ENCODE data around the gene PIEZO1. TPM values are rescaled to one million over a fixed set of nuclear protein-coding genes. Genes with fewer than 3 reads are reported as not detected.

Gene PIEZO1
- total RNA-seq, 1 donor from 2014 or later, result 238 TPM

DNA sequence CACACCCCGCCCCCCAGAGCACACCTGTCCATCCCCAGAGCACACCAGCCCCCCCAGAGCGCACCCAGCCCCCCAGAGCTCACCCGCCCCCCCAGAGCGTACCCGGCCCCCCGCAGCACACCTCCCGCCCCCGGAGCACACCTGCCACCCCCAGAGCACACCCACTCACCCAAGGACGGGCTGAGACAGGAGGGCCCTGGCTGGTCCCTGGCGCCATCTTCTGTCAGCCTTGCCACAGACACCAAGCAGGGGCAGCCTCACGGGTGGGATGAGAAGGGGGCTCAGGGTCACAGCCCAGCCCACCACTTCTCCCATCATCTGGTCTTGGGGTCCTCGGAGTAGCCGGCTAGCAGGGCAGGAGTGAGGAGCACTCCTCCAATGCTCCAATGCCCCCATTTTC lies 31.8 kb downstream of the PIEZO1 start:
- no peak for DNase-seq (ENCODE audit: low read depth in 2 of 2)

- no peak for DNase-seq (ENCODE audit: low read depth in 2 of 2)
These were observed 32.5 kb downstream of the PIEZO1 start for GRCh38 chr16:88752386-88753002.

DNA sequence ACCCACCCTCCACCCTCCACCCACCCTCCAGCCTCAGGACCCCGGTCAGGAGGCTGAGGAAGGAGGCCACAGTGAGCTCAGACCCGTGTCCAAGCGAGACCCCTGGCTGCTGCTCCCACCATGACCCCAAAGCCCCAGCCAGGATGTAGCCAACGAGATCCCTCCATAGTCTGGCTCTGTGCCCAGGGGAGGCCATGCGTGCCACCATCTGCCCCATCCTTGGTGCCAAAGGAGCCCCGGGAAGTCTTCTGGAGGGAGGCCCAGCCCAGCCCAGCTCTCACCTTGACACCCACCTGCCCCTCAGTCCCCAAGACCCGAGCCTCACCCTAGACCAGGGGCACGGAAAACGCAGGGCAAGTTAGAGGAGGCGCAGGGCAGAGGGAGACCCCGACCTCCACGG lies 34.2 kb downstream of the PIEZO1 start:
- DNase-seq (ENCODE audit: low read depth in 2 of 2), result no peak

- DNase-seq (ENCODE audit: low read depth in 2 of 2), result no peak
These were observed 35.7 kb downstream of the PIEZO1 start for GRCh38 chr16:88749358-88749757.

DNA sequence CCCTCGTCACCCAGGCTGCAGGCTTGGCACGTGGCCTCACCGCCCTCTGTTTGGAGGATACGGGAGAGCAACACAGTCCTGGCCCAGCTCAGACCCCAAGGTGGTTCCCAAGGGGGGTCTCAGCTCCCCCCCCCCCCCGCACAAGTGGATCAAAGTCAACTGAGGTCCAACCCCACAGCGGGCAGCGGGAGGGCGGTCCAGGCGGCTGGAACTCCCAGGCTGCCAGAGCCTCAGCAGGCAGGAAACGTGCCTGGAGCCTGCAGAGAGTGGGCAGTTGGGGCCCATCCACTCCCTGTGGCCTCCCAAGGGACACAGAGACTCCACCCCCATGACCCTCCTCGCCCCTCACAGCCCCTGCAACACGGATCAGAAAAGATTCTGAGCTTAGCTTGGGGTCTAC lies 36.7 kb downstream of the PIEZO1 start:
- DNase-seq (ENCODE audit: low read depth in 2 of 2), result no peak

DNA sequence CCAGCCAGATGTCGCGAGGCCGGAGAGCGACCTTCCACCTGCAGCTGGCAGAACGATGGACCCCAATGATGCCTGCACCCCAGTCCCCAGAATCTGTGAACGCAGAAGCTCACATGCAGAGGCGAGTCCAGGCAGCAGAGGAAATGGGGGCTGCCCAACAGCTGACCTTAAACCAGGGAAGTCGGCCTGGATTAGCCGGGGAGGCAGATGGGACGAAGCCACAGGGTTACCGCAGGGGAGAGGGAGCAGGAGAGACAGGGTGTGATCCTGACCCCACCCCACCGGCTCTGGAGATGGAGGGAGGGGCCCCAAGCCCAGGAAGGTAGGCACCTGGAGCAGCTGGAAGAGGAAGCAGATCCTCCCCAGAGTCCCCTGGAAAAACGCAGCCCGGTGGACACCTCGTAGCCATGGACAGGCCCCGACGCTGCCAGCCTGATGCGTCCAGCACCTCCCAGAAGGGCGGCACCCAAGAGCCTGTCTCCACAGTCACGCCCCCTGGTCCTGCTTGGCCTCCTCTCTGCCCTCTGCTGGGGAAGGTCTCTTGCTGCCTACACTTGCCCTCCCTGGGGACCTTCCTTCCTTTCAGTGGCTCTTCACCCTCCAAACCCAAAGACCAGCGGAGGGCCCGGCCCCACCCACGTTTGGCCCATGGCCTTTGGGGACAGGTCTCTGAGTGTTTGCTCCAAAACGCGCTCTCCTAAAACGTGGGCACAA lies 37.3 kb downstream of the PIEZO1 start:
- no peak for DNase-seq (ENCODE audit: low read depth in 2 of 2)

GRCh38 chr16:88746506-88746905 lies 38.5 kb downstream of the PIEZO1 start:
- DNase-seq (ENCODE audit: low read depth in 2 of 2), result no peak

- DNase-seq (ENCODE audit: low read depth in 2 of 2), result no peak
These were observed 40.2 kb downstream of the PIEZO1 start for GRCh38 chr16:88744577-88745521.

- peak; percentile 61 to 77 for DNase-seq (ENCODE audit: low read depth in 2 of 2)
These were observed 41.1 kb downstream of the PIEZO1 start for GRCh38 chr16:88743693-88744576.

DNA sequence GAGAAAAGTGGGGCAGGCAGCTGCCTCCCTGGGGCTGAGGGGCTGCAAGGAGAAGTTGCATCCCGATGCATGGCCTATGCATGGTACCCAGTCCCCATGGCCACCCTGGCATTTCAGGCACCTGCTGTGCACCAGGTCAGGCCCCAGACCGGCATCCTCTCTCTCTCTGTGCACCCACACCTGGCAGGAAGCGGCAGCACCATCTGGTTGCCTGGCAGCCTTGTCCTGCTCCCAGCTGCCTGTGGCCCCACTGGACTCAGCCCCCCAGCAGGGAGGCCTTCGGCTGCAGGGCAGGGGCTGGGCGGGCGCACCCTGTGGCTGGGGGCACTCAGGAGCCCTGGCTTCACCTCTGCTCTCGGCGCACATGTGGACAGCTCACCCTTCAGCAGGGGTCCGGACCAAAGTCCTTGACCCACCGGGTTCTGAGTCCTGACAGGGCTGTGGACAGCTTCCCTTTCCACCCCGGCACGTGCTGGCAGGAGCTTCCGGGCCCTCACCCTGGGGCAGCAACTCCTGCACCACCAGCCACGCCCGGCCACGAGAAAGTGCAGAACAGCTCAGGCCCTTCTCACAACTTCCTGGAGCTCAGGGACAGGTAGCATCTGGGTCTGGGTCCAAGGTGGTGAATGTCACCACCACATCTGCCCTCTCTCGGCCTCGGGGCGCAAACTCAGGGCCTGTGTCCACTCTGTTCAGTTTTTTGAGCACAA lies 42.0 kb downstream of the PIEZO1 start:
- no peak for DNase-seq (ENCODE audit: low read depth in 2 of 2)

DNA sequence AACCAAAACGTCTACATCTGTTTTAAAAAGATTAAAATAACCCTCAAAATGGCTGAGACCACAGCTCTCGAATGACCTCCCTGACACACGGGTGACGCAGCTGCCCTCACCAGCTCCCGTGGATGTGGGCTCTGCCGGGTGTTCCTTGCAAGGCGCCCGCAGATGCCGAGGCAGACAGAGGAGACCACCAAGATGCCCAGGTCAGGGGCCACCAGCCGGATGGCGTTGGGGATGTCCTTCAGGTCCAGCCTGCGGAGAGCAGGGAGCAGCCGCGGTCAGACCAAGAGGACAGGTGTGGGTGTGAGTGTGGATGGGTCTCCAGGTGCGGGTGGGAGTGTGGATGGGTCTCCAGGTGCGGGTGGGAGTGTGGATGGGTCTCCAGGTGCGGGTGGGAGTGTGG lies 43.7 kb downstream of the PIEZO1 start:
- DNase-seq (ENCODE audit: low read depth in 2 of 2), result no peak

DNA sequence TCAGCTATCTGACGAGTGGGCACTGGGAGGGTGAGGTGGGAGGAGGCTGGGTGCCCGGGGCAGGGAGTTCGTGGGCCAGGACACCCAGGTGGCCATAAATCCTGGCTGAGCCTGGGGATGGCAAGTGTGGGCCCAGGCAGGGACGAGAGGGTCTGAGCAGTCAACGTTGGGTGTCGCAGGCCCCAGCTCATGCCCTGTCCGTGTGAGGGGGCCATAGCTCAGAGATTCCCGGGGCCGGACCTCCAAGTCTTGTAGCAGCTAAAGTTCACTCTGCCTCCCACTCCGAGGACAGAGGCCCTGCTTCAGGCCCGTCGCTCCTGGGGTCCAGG lies 44.3 kb downstream of the PIEZO1 start:
- no peak for DNase-seq (ENCODE audit: low read depth in 2 of 2)

- no peak for DNase-seq (ENCODE audit: low read depth in 2 of 2)
These were observed 44.9 kb downstream of the PIEZO1 start for GRCh38 chr16:88739977-88740726.

DNA sequence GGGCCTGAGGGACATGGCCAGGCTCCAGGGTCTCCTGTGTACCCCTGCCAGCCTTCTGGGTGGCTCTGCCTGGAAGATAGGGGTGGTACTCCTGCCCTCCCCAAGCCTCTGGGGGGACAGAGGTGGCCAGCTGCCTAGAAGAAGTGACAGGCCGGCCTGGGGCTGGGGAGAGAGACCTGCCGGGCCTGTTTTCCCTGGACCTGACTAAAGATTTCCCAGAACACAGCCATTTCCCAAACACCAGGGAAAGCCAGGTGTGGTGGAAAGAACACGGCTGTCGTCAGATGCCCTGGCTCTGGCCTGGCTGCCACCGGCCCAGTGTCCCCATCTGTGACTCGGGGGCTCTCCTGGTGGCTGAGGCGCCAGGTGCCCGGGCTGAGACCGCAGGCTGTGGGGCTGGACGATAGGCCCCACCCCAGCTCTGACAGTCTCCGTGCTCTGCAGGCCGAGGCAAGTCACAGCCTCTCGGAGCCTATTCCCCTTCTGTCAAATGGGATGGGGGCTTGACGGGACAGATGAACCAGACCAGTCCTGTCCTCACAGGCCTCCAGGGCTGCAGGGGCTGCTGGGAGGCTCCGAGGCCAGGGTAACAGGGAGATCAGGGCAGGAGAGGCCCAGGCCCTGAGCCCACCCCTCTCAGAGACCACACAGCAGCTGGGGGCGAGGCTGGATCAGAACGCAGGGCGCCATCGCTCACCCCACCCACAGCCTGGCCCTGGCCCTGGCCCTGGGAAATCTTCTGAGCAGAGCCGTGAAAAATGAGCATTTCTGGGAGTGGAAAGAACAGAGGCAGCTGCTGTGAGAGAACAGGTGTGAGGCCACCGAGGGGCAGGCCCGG lies 45.7 kb downstream of the PIEZO1 start:
- DNase-seq (ENCODE audit: low read depth in 2 of 2), result no peak

DNA sequence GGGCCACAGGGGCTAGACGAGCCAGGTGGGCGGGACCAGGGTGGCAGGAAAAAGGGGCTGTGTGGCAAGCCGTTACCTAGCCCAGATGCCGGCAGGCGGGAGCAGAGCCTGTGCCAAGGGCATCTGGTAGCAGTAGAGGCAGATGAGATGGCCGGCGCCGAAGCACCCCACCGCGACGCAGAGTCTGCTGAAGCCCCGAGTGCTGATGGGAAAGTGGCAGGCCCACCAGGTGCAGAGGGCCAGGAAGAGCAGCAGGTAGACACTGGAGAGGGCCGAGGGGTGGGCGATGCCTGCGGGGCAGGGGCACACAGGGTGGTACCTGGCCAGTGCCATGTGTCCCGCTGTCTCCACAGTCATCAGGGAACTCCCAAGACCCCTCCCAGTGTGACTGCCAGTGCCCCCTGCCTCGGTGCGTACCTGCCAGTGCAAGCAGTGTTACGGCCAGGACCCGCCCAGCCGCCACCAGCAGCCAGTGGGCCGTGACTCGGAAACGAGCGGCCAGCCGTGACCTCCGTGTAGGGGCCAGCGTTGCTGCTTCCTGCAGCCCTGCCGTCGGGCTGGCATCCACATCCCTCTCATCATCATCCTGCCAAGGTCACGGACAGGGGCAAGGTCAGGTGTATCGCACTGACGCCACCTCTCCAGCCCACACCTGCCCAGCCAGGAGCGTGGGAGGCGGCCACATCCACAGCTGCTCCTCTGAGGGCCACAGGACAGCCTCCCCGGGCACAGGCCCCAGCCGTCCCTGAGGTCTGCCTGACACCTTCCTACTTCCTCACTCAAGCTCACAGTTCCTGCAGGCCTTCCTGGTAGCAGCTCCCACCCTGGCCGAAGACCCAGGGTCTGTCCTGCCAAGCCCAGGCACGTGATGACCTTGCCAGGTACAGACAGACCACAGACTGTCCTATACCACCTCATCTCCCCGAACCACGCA lies 46.6 kb downstream of the PIEZO1 start:
- peak in 1 of 2 donors; percentile 40 for DNase-seq (ENCODE audit: low read depth in 2 of 2)

- DNase-seq (ENCODE audit: low read depth in 2 of 2), result peak; percentile 50 to 59
These were observed 47.5 kb downstream of the PIEZO1 start for GRCh38 chr16:88737298-88738150.

DNA sequence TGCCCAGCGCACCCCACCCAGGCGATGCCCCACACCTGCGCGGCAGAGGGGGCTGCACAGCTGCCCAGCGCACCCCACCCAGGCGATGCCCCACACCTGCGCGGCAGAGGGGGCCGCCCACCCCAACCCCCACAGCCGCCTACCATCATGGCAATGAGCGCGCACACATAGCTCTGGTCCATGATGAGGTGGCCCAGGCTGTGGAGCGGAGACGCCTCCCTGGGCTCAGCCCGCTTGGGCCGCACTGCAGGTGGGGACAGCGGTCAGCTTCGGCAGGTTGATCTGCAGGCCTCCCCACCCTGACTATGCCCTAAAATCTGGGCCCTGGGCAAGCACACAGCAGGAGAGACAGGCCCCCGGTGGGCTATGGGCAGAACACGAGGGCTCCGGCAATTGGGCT lies 48.5 kb downstream of the PIEZO1 start:
- no peak for DNase-seq (ENCODE audit: low read depth in 2 of 2)

Data from dermis microvascular lymphatic vessel endothelial cell (primary cell).